ENCODE measurements around the gene CEBPG.

The CEBPG gene

GRCh38 chr19:33383720-33384292, 10.3 kb downstream of the CEBPG start:
- Histone ChIP-seq H2AFZ (ENCODE audit: low read length) (no peak overlapping the region), H3K36me3 (ENCODE audit: insufficient read depth, low read length) (peaks cover 42% of the 10 kb centered on the region), H3F3A (ENCODE audit: low read depth) (no peaks in the 10 kb centered on the region), H3K9ac (ENCODE audit: low read depth, low read length, poor library complexity, severe bottlenecking) (no peak overlapping the region), H3K9me2 (replicated peaks; ENCODE audit: low read depth, low read length) (no peaks in the 10 kb centered on the region), H3K4me3 (ENCODE audit: low read length, poor library complexity, severe bottlenecking) (no peak overlapping the region), H4K20me1 (ENCODE audit: insufficient read depth, low read length, poor library complexity, severe bottlenecking) (peaks cover 46% of the 10 kb centered on the region), H3K9me3 (ENCODE audit: insufficient read depth, low read depth, low read length) (no peaks in the 10 kb centered on the region), H3K79me2 (ENCODE audit: insufficient read depth, low read length) (peaks cover 83% of the 10 kb centered on the region), H3K4me2 (ENCODE audit: low read depth, low read length, poor library complexity, severe bottlenecking) (no peak overlapping the region), H3K27me3 (ENCODE audit: insufficient read depth, low read length, poor library complexity, severe bottlenecking) (no peaks in the 10 kb centered on the region), H3K4me1 (ENCODE audit: insufficient read depth, low read length, poor library complexity, severe bottlenecking) (peaks cover 25% of the 10 kb centered on the region)
- no peak for TF ChIP-seq EZH2phosphoT487 (IDR thresholded peaks at IDR 0.05; ENCODE audit: borderline replicate concordance)
- TF ChIP-seq, protein P1, sequence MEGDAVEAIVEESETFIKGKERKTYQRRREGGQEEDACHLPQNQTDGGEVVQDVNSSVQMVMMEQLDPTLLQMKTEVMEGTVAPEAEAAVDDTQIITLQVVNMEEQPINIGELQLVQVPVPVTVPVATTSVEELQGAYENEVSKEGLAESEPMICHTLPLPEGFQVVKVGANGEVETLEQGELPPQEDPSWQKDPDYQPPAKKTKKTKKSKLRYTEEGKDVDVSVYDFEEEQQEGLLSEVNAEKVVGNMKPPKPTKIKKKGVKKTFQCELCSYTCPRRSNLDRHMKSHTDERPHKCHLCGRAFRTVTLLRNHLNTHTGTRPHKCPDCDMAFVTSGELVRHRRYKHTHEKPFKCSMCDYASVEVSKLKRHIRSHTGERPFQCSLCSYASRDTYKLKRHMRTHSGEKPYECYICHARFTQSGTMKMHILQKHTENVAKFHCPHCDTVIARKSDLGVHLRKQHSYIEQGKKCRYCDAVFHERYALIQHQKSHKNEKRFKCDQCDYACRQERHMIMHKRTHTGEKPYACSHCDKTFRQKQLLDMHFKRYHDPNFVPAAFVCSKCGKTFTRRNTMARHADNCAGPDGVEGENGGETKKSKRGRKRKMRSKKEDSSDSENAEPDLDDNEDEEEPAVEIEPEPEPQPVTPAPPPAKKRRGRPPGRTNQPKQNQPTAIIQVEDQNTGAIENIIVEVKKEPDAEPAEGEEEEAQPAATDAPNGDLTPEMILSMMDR (conservative IDR thresholded peaks at IDR 0.05; ENCODE audit: low read length): no peak

DNA sequence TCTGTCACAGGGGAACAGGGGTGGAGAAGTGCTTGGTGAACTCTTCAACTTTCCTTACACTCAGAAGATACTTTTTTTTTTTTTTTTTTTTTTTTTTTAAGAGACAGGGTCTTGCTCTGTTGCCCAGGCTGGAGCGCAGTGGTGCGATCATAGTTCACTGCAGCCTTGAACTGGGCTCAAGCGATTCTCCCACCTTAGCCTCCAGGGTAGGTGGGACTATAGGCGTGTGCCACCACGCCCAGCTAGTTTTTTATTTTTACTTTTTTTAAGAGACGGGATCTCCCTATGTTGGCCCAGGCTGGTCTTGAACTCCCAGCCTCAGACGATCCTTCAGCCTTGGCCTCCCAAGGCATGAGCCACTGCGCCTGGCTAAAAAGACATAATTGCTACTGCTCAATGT, 11.5 kb downstream of the CEBPG start:
- no peaks in the 10 kb centered on the region for H3K9me2 ChIP-seq (replicated peaks; ENCODE audit: low read depth, low read length)

DNA sequence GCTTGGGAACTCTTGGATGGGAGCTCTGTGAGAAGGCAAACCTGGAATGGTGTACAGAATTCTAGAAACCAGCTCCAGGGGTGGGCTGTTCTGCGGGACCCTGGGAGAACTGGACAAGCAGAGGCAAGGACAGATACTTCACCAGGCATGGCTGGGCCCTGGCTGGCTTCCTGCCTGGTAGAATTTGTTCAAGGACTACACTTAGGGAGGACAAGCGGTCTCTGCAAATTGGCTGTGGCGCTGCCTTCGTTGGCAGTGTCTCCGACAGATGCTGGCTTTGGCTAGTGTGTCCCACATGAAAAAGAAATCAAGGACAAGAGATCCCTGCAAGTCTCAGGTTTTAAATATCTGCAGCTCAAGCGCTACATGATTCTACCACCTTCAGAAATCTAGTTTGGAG, 12.4 kb downstream of the CEBPG start:
- H3K36me3 ChIP-seq (ENCODE audit: insufficient read depth, low read length): peaks cover 21% of the 10 kb centered on the region
- H3K9me2 ChIP-seq (replicated peaks; ENCODE audit: low read depth, low read length): no peaks in the 10 kb centered on the region
- H2AFZ ChIP-seq (ENCODE audit: low read length): no peak overlapping the region
- no peak overlapping the region for H3K4me3 ChIP-seq (ENCODE audit: low read length, poor library complexity, severe bottlenecking)
- peaks cover 8% of the 10 kb centered on the region for H3K4me1 ChIP-seq (ENCODE audit: insufficient read depth, low read length, poor library complexity, severe bottlenecking)
- peaks cover 24% of the 10 kb centered on the region for H4K20me1 ChIP-seq (ENCODE audit: insufficient read depth, low read length, poor library complexity, severe bottlenecking)
- H3F3A ChIP-seq (ENCODE audit: low read depth): no peaks in the 10 kb centered on the region
- H3K79me2 ChIP-seq (ENCODE audit: insufficient read depth, low read length): peaks cover 61% of the 10 kb centered on the region
- H3K27me3 ChIP-seq (ENCODE audit: insufficient read depth, low read length, poor library complexity, severe bottlenecking): no peaks in the 10 kb centered on the region
- H3K4me2 ChIP-seq (ENCODE audit: low read depth, low read length, poor library complexity, severe bottlenecking): no peak overlapping the region
- TF ChIP-seq EZH2phosphoT487 (IDR thresholded peaks at IDR 0.05; ENCODE audit: borderline replicate concordance): no peak
- TF ChIP-seq, protein P1 (conservative IDR thresholded peaks at IDR 0.05; ENCODE audit: low read length): no peak
- H3K9me3 ChIP-seq (ENCODE audit: insufficient read depth, low read depth, low read length): no peaks in the 10 kb centered on the region
- no peak overlapping the region for H3K9ac ChIP-seq (ENCODE audit: low read depth, low read length, poor library complexity, severe bottlenecking)

More for the DNA sequence above, 11.5 kb downstream of the CEBPG start:
- no peak overlapping the region for H3K4me3 ChIP-seq (ENCODE audit: low read length, poor library complexity, severe bottlenecking)
- H3F3A ChIP-seq (ENCODE audit: low read depth): no peaks in the 10 kb centered on the region
- H3K4me2 ChIP-seq (ENCODE audit: low read depth, low read length, poor library complexity, severe bottlenecking): no peak overlapping the region
- H3K9ac ChIP-seq (ENCODE audit: low read depth, low read length, poor library complexity, severe bottlenecking): no peak overlapping the region
- H3K36me3 ChIP-seq (ENCODE audit: insufficient read depth, low read length): peaks cover 31% of the 10 kb centered on the region
- H3K4me1 ChIP-seq (ENCODE audit: insufficient read depth, low read length, poor library complexity, severe bottlenecking): peaks cover 16% of the 10 kb centered on the region
- no peaks in the 10 kb centered on the region for H3K9me3 ChIP-seq (ENCODE audit: insufficient read depth, low read depth, low read length)
- H3K79me2 ChIP-seq (ENCODE audit: insufficient read depth, low read length): peaks cover 71% of the 10 kb centered on the region
- no peaks in the 10 kb centered on the region for H3K27me3 ChIP-seq (ENCODE audit: insufficient read depth, low read length, poor library complexity, severe bottlenecking)
- H4K20me1 ChIP-seq (ENCODE audit: insufficient read depth, low read length, poor library complexity, severe bottlenecking): peaks cover 34% of the 10 kb centered on the region
- no peak for TF ChIP-seq EZH2phosphoT487 (IDR thresholded peaks at IDR 0.05; ENCODE audit: borderline replicate concordance)
- no peak overlapping the region for H2AFZ ChIP-seq (ENCODE audit: low read length)

- Histone ChIP-seq H3K4me1 (ENCODE audit: insufficient read depth, low read length, poor library complexity, severe bottlenecking) (peaks cover 3% of the 10 kb centered on the region), H3K79me2 (ENCODE audit: insufficient read depth, low read length) (peaks cover 57% of the 10 kb centered on the region), H3K9me3 (ENCODE audit: insufficient read depth, low read depth, low read length) (no peaks in the 10 kb centered on the region), H3K9me2 (replicated peaks; ENCODE audit: low read depth, low read length) (no peaks in the 10 kb centered on the region), H3K4me3 (ENCODE audit: low read length, poor library complexity, severe bottlenecking) (no peak overlapping the region), H3K27me3 (ENCODE audit: insufficient read depth, low read length, poor library complexity, severe bottlenecking) (no peaks in the 10 kb centered on the region), H3F3A (ENCODE audit: low read depth) (no peaks in the 10 kb centered on the region), H2AFZ (ENCODE audit: low read length) (no peak overlapping the region), H4K20me1 (ENCODE audit: insufficient read depth, low read length, poor library complexity, severe bottlenecking) (peaks cover 20% of the 10 kb centered on the region), H3K4me2 (ENCODE audit: low read depth, low read length, poor library complexity, severe bottlenecking) (no peak overlapping the region), H3K36me3 (ENCODE audit: insufficient read depth, low read length) (peaks cover 16% of the 10 kb centered on the region), H3K9ac (ENCODE audit: low read depth, low read length, poor library complexity, severe bottlenecking) (no peak overlapping the region)
- TF ChIP-seq EZH2phosphoT487 (IDR thresholded peaks at IDR 0.05; ENCODE audit: borderline replicate concordance): no peak
- TF ChIP-seq, protein P1 (conservative IDR thresholded peaks at IDR 0.05; ENCODE audit: low read length): no peak
Measured at GRCh38 chr19:33386361-33386858, 12.9 kb downstream of the CEBPG start.

Measured in Loucy (cell line).